Fibroblast of lung (primary cell): ENCODE data around the gene STK11. TPM values are rescaled to one million over a fixed set of nuclear protein-coding genes. Genes with fewer than 3 reads are reported as not detected.

Experiments
- DNase-seq, 2 donors: peaks; one replicate each; pipeline versions ENCODE4 v3.0.0 to v3.0.0-alpha.2; 2010; ENCODE audit warnings: low read depth in 2 of 2
- H2AFZ ChIP-seq: 2 replicates; pipeline ENCODE4 v1.5.1; 2012; ENCODE audit warnings: low read length, control low read depth, inconsistent platforms
- H3K27ac ChIP-seq: 2 replicates; pipeline ENCODE4 v1.5.1; 2011; ENCODE audit warnings: low read length, control low read depth; ENCODE audit not compliant: insufficient read depth
- H3K27me3 ChIP-seq: 2 replicates; pipeline ENCODE4 v1.5.1; 2011; ENCODE audit warnings: mild to moderate bottlenecking, low read length; ENCODE audit not compliant: control insufficient read depth, insufficient read depth
- H3K36me3 ChIP-seq: 2 replicates; pipeline ENCODE4 v1.5.1; 2011; ENCODE audit warnings: low read length; ENCODE audit not compliant: control insufficient read depth, insufficient read depth
- H3K4me1 ChIP-seq: 2 replicates; pipeline ENCODE4 v1.5.1; 2011; ENCODE audit warnings: low read length; ENCODE audit not compliant: control insufficient read depth, insufficient read depth; ENCODE audit errors: extremely low read depth
- H3K4me2 ChIP-seq: 2 replicates; pipeline ENCODE4 v1.5.1; 2011; ENCODE audit warnings: low read length, control low read depth; ENCODE audit not compliant: insufficient read depth; ENCODE audit errors: extremely low read depth
- H3K4me3 ChIP-seq, 4 experiments: fragments of 200-600 bp in 1 of 4; sonication (generic) in 1 of 4; replicated peaks in 1 of 4; 2 replicates each; pipeline ENCODE4 v1.5.1; 2011 to 2016; ENCODE audit warnings: low read length in 4 of 4, low read depth in 3 of 4, mild to moderate bottlenecking in 3 of 4, control low read depth in 2 of 4, inconsistent platforms in 1 of 4, mixed read lengths in 1 of 4; ENCODE audit not compliant: insufficient read depth in 1 of 4; ENCODE audit errors: control extremely low read depth in 1 of 4
- H3K79me2 ChIP-seq: 2 replicates; pipeline ENCODE4 v1.5.1; 2012; ENCODE audit warnings: mild to moderate bottlenecking, low read length, inconsistent platforms; ENCODE audit not compliant: control insufficient read depth, insufficient read depth
- H3K9ac ChIP-seq: 2 replicates; pipeline ENCODE4 v1.5.1; 2011; ENCODE audit warnings: mild to moderate bottlenecking, low read length, control low read depth; ENCODE audit not compliant: insufficient read depth
- H3K9me3 ChIP-seq: 2 replicates; pipeline ENCODE4 v1.5.1; 2012; ENCODE audit warnings: low read depth, low read length; ENCODE audit not compliant: control insufficient read depth, insufficient read depth
- H4K20me1 ChIP-seq: 2 replicates; pipeline ENCODE4 v1.5.1; 2011; ENCODE audit warnings: low read length; ENCODE audit not compliant: control insufficient read depth, insufficient read depth; ENCODE audit errors: extremely low read depth
- CTCF ChIP-seq, 2 donors: IDR thresholded peaks in 1 of 2; conservative IDR thresholded peaks in 1 of 2; 1 replicate in 1 of 2; 2 replicates in 1 of 2; pipeline ENCODE4 v1.5.1; 2011 to 2012; ENCODE audit warnings: low read length in 2 of 2, control low read depth in 1 of 2, inconsistent platforms in 1 of 2, low read depth in 1 of 2, mild to moderate bottlenecking in 1 of 2
- EZH2 ChIP-seq: IDR thresholded peaks from 2 replicates; pipeline ENCODE4 v1.5.1; 2012; ENCODE audit warnings: low read length, control low read depth, mild to moderate bottlenecking; ENCODE audit errors: missing control alignments
- polyA plus RNA-seq, 2 donors: library from polyadenylated mRNA; depleted of rRNA in 1 of 2; stranded (reverse) in 1 of 2; unstranded in 1 of 2; fragments of >200 nt; gene quantifications; 2 replicates each; pipeline ENCODE4 v1.2.1, GENCODE V29; 2011 to 2012; ENCODE audit warnings: missing spikeins in 1 of 2
- total RNA-seq: library from RNA; depleted of rRNA; stranded (reverse); fragments of >200 nt; gene quantifications from 2 replicates; pipeline ENCODE4 v1.2.1, GENCODE V29; 2014

Gene STK11
- total and polyA plus RNA-seq, 2 donors (not counting 1 experiment from before 2014, with no cell fraction given) = 23.7 to 96.6 TPM

GRCh38 chr19:1223018-1223855 is 17.7 kb downstream of the STK11 start:
- no peaks in the 10 kb centered on the region for H4K20me1 ChIP-seq
- no peak for TF ChIP-seq EZH2
- TF ChIP-seq CTCF (conservative IDR thresholded peaks at IDR 0.05 in 1 of 2, IDR thresholded peaks at IDR 0.05 in 1 of 2; ENCODE audit: low read depth in 1 of 2, low read length in 2 of 2) = peak; percentile 27 to 44
- H3K79me2 ChIP-seq = peaks cover 8% of the 10 kb centered on the region
- no peak overlapping the region for H3K4me3 ChIP-seq
- H3K9me3 ChIP-seq = no peaks in the 10 kb centered on the region
- H3K4me2 ChIP-seq = no peak overlapping the region
- H3K27ac ChIP-seq = no peak overlapping the region
- H2AFZ ChIP-seq = no peak overlapping the region
- no peaks in the 10 kb centered on the region for H3K27me3 ChIP-seq
- peaks cover 43% of the 10 kb centered on the region for H3K36me3 ChIP-seq
- H3K9ac ChIP-seq = no peak overlapping the region
- peaks cover 3% of the 10 kb centered on the region for H3K4me1 ChIP-seq
- peak in 1 of 2 donors; percentile 37 for DNase-seq

- no peak overlapping the region for H3K4me2 ChIP-seq
- H3K27me3 ChIP-seq = no peaks in the 10 kb centered on the region
- H3K9ac ChIP-seq = no peak overlapping the region
- no peak overlapping the region for H3K4me3 ChIP-seq
- H3K9me3 ChIP-seq = no peaks in the 10 kb centered on the region
- peaks cover 2% of the 10 kb centered on the region for H3K4me1 ChIP-seq
- H3K79me2 ChIP-seq = no peaks in the 10 kb centered on the region
- no peak overlapping the region for H3K27ac ChIP-seq
- TF ChIP-seq EZH2 (no peak), CTCF (conservative IDR thresholded peaks at IDR 0.05 in 1 of 2, IDR thresholded peaks at IDR 0.05 in 1 of 2; ENCODE audit: low read depth in 1 of 2, low read length in 2 of 2) (no peak)
- no peak for DNase-seq
- H3K36me3 ChIP-seq = peaks cover 46% of the 10 kb centered on the region
- no peak overlapping the region for H2AFZ ChIP-seq
- no peaks in the 10 kb centered on the region for H4K20me1 ChIP-seq
Measured at GRCh38 chr19:1224047-1224825, 18.7 kb downstream of the STK11 start.

- no peaks in the 10 kb centered on the region for H3K27me3 ChIP-seq
- H3K4me3 ChIP-seq = no peak overlapping the region
- H3K9me3 ChIP-seq = no peaks in the 10 kb centered on the region
- no peak overlapping the region for H3K9ac ChIP-seq
- no peak for DNase-seq
- TF ChIP-seq EZH2 (no peak), CTCF (conservative IDR thresholded peaks at IDR 0.05 in 1 of 2, IDR thresholded peaks at IDR 0.05 in 1 of 2; ENCODE audit: low read depth in 1 of 2, low read length in 2 of 2) (no peak)
- no peak overlapping the region for H2AFZ ChIP-seq
- peaks cover 44% of the 10 kb centered on the region for H3K36me3 ChIP-seq
- no peaks in the 10 kb centered on the region for H3K79me2 ChIP-seq
- H3K4me2 ChIP-seq = no peak overlapping the region
- no peak overlapping the region for H3K27ac ChIP-seq
- peaks cover 2% of the 10 kb centered on the region for H3K4me1 ChIP-seq
- no peaks in the 10 kb centered on the region for H4K20me1 ChIP-seq
Measured at GRCh38 chr19:1224847-1225246, 19.3 kb downstream of the STK11 start.
